HG03460 (cell line): ENCODE data around the gene FSD1L.
"Not testable (repeated sequence)": the region's sequence is repeated elsewhere in the genome, so short reads cannot be mapped to it uniquely, and the experiment has no call there.

ENCODE experiments used
- ATAC-seq: cut with Tn5 transposase; IDR thresholded peaks from one replicate; pipeline ENCODE4 v1.9.1; 2021; ENCODE audit not compliant: unreplicated experiment

Gene FSD1L

GRCh38 chr9:105541838-105542237, 94.0 kb downstream of the FSD1L start:
- ATAC-seq = peak; percentile 95

GRCh38 chr9:105554042-105554441, 106.2 kb downstream of the FSD1L start:
- ATAC-seq = no peak

DNA sequence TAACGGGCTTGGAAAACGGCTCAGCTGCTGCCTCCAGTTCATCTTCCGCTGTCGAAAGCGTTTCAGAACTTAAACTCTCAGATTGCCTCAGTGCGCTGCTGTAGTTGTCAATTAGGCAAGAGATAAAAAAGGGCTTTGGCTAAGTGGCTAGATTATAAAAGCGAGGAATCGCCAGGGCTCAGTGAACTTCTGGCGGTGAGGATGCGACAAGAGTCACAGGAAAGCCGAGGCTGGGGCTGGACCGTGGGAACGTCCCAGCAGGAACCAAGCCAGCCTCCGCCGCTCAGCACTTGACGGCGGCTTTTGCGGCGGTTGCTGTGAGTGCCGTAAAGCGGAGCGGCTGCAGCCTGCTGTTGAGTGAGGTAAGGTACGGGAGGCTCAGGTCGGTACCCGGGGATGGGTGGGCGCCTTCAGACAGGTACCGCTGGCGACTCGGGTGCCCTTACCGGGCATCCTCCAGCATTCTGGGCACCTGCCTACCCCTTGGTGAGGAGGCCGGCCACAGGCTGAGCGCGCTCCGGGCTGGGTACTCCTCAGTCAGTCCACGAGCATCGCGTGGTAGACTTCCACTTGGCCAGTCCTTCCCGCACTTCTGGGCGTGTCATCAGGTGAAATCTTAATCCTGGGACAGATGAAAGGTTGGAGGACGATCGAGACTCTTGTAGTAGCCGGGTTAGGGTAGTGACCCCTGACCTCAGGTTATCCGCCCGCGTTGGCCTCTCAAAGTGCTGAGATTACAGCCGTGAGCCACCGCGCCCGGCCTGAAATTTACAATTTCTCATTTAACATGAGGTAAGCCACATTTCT, 110.2 kb downstream of the FSD1L start, which contains the start of gene FKTN:
TSS of gene FKTN (plus strand) at position 328 of the 807 bp plus-strand sequence. CDS start 16,902 bp downstream, outside the sequence.
- ATAC-seq = peak; percentile 96

- no peak for ATAC-seq
Measured at GRCh38 chr9:105572455-105572854, 124.6 kb downstream of the FSD1L start.

GRCh38 chr9:105579952-105580351, 132.1 kb downstream of the FSD1L start:
- not testable (repeated sequence) for ATAC-seq

DNA sequence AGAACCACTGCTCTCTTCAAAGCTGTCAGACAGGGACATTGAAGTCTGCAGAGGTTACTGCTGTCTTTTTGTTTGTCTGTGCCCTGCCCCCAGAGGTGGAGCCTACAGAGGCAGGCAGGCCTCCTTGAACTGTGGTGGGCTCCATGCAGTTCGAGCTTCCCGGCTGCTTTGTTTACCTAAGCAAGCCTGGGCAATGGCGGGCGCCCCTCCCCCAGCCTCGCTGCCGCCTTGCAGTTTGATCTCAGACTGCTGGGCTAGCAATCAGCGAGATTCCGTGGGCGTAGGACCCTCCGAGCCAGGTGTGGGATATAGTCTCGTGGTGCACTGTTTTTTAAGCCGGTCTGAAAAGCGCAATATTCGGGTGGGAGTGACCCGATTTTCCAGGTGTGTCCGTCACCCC, 133.7 kb downstream of the FSD1L start:
- not testable (repeated sequence) for ATAC-seq

- no peak for ATAC-seq
Measured at GRCh38 chr9:105593145-105593544, 145.3 kb downstream of the FSD1L start.
